ENCODE results near the gene CGNL1. TPM values are rescaled to one million over a fixed set of nuclear protein-coding genes. Genes with fewer than 3 reads are reported as not detected.

Gene CGNL1
- total and polyA plus RNA-seq, 10 of the 15 experiments (the other 5 are each of a cell fraction or from before 2014, with no cell fraction given), result under 0.01 to 0.27 (median 0.04) TPM; not detected in 3

- H3K27ac ChIP-seq (ENCODE audit: control insufficient read depth, insufficient read depth), result no peak overlapping the region
- ChIA-PET RAD21 (ENCODE audit: unreplicated experiment) (no interaction called here), CTCF (interaction anchor here (0.6 kb wide), 1 partner anchor 37 kb away, joined by 3 read pairs; no protein-coding TSS in a partner anchor), POLR2A (no interaction called here), SMC1A (ENCODE audit: uncharacterized antibody, unreplicated experiment) (no interaction called here)
- no peak overlapping the region for H3K4me2 ChIP-seq (ENCODE audit: control insufficient read depth, insufficient read depth)
- H3K79me2 ChIP-seq (ENCODE audit: control insufficient read depth, insufficient read depth, low read length), result no peaks in the 10 kb centered on the region
- TF ChIP-seq BHLHE40 (IDR thresholded peaks at IDR 0.05; ENCODE audit: borderline replicate concordance in 1 of 2, low read depth in 2 of 2, low read length in 1 of 2) (no peak), TCF12 (IDR thresholded peaks at IDR 0.05; ENCODE audit: low read depth, low read length) (no peak), STAT1 (conservative IDR thresholded peaks at IDR 0.05) (no peak), ZBED1 (IDR thresholded peaks at IDR 0.05; ENCODE audit: borderline replicate concordance) (no peak), MTA3 (IDR thresholded peaks at IDR 0.05; ENCODE audit: borderline replicate concordance, low read length) (no peak), ZBTB40 (IDR thresholded peaks at IDR 0.05; ENCODE audit: borderline replicate concordance) (no peak), SRF (IDR thresholded peaks at IDR 0.05; ENCODE audit: low read depth in 2 of 2, low read length in 2 of 2) (no peak), TBL1XR1 (IDR thresholded peaks at IDR 0.05; ENCODE audit: low read depth, low read length) (no peak), RAD51 (IDR thresholded peaks at IDR 0.05) (no peak), MLLT1 (IDR thresholded peaks at IDR 0.05) (no peak)
- no TSS peak for BruUV-seq (replicated peaks)
- peaks cover 0 to 1% of the 10 kb centered on the region in 2 experiments; a peak in 3 of 4 replicates for H3K27me3 ChIP-seq (replicated peaks in 1 of 2; ENCODE audit: control insufficient read depth in 2 of 2, insufficient read depth in 2 of 2, low read length in 1 of 2)
- H2AFZ ChIP-seq (ENCODE audit: control insufficient read depth, low read depth, low read length), result no peak overlapping the region
- FAIRE-seq, result no peak
- H3K9me3 ChIP-seq (replicated peaks; ENCODE audit: control insufficient read depth, insufficient read depth, low read length), result no peaks in the 10 kb centered on the region
- in situ Hi-C loops (cut with MboI) (no loop called here), intact Hi-C loops (cut with micrococcal nuclease; ENCODE audit: unreplicated experiment) (no loop called here)
- DNase-seq (ENCODE audit: low read depth, low spot score), result no peak
- H3K36me3 ChIP-seq (ENCODE audit: control insufficient read depth in 2 of 2, insufficient read depth in 2 of 2, low read length in 1 of 2), result no peaks in the 10 kb centered on the region
- H3K4me3 ChIP-seq, result no peak overlapping the region
- no peaks in the 10 kb centered on the region for H4K20me1 ChIP-seq (ENCODE audit: control insufficient read depth, insufficient read depth)
- H3K9ac ChIP-seq (ENCODE audit: control insufficient read depth, insufficient read depth, low read length), result no peak overlapping the region
- WGBS (ENCODE audit: insufficient coverage, insufficient replicate concordance, low lambda C conversion rate, missing lambda C conversion rate), result 15% methylated on average over 3 of the region's 3 CpGs
- no peak for ATAC-seq
- H3K4me1 ChIP-seq (ENCODE audit: control insufficient read depth, insufficient read depth, low read length), result no peaks in the 10 kb centered on the region
Observed at GRCh38 chr15:57597431-57597830, 221.1 kb downstream of the CGNL1 start.

All from GM12878 (cell line).